HL-60/S4 (cell line): ENCODE results near the gene OPRM1.
"Not testable (repeated sequence)": the region's sequence is repeated elsewhere in the genome, so short reads cannot be mapped to it uniquely, and the experiment has no call there.

ENCODE experiments used
- in situ Hi-C: fragments of 300-500 bp; cut with MboI; formaldehyde crosslinking; loops from 2 replicates; pipeline ENCODE4 v1.14.3; 2022; ENCODE audit warnings: low sequenced_read_pairs

Gene OPRM1

GRCh38 chr6:154139892-154140291 lies 100.9 kb downstream of the OPRM1 start:
- in situ Hi-C loops = no loop called here

- in situ Hi-C loops = no loop called here
These were observed 101.7 kb downstream of the OPRM1 start for GRCh38 chr6:154140743-154141142.

- in situ Hi-C loops = no loop called here
These were observed 104.7 kb downstream of the OPRM1 start for GRCh38 chr6:154143753-154144152.

GRCh38 chr6:154154389-154154967 lies 115.4 kb downstream of the OPRM1 start:
- in situ Hi-C loops = loop anchor here (10.0 kb wide), 1 partner anchor 210 kb away; no protein-coding TSS in a partner anchor

GRCh38 chr6:154156135-154156896 lies 117.3 kb downstream of the OPRM1 start:
- in situ Hi-C loops = loop anchor here (5.0 to 10.0 kb wide), 2 partner anchors 121 to 208 kb away; no protein-coding TSS in a partner anchor

GRCh38 chr6:154157082-154157481 lies 118.0 kb downstream of the OPRM1 start:
- in situ Hi-C loops = loop anchor here (5.0 to 10.0 kb wide), 2 partner anchors 120 to 208 kb away; no protein-coding TSS in a partner anchor

GRCh38 chr6:154157706-154158105 lies 118.7 kb downstream of the OPRM1 start:
- in situ Hi-C loops = loop anchor here (5.0 to 10.0 kb wide), 2 partner anchors 120 to 207 kb away; no protein-coding TSS in a partner anchor

GRCh38 chr6:154159126-154159525 lies 120.1 kb downstream of the OPRM1 start:
- in situ Hi-C loops = loop anchor here (5.0 to 10.0 kb wide), 2 partner anchors 118 to 206 kb away; no protein-coding TSS in a partner anchor

GRCh38 chr6:154161689-154162088 lies 122.6 kb downstream of the OPRM1 start:
- in situ Hi-C loops = no loop called here

- in situ Hi-C loops = no loop called here
These were observed 125.4 kb downstream of the OPRM1 start for GRCh38 chr6:154164397-154164796.

- in situ Hi-C loops = no loop called here
These were observed 126.4 kb downstream of the OPRM1 start for GRCh38 chr6:154165478-154165877.

- in situ Hi-C loops = no loop called here
These were observed 127.1 kb downstream of the OPRM1 start for GRCh38 chr6:154166140-154166539.

- in situ Hi-C loops = no loop called here
These were observed 128.1 kb downstream of the OPRM1 start for GRCh38 chr6:154167126-154167525.

GRCh38 chr6:154169193-154169847 lies 130.3 kb downstream of the OPRM1 start:
- in situ Hi-C loops = no loop called here

GRCh38 chr6:154170106-154170505 lies 131.1 kb downstream of the OPRM1 start:
- in situ Hi-C loops = no loop called here

- in situ Hi-C loops = not testable (repeated sequence)
These were observed 133.4 kb downstream of the OPRM1 start for GRCh38 chr6:154172393-154172792.

GRCh38 chr6:154179434-154179833 lies 140.4 kb downstream of the OPRM1 start:
- in situ Hi-C loops = no loop called here

- in situ Hi-C loops = no loop called here
These were observed 148.2 kb downstream of the OPRM1 start for GRCh38 chr6:154187203-154187602.

- in situ Hi-C loops = no loop called here
These were observed 148.7 kb downstream of the OPRM1 start for GRCh38 chr6:154187714-154188113.

- in situ Hi-C loops = no loop called here
These were observed 157.4 kb downstream of the OPRM1 start for GRCh38 chr6:154196333-154196885.

- in situ Hi-C loops = no loop called here
These were observed 158.3 kb downstream of the OPRM1 start for GRCh38 chr6:154197196-154197860.
